IMR-90 (cell line): ENCODE results near the gene IL1RAP. TPM values are rescaled to one million over a fixed set of nuclear protein-coding genes. Genes with fewer than 3 reads are reported as not detected.

Experiments used
- ATAC-seq: fragments of 200-7000 bp; cut with Tn5 transposase; 2 replicates; pipeline ENCODE4 v1.9.1; 2020; ENCODE audit warnings: low read depth, mild to moderate bottlenecking, moderate library complexity
- BruUV-seq: library from RNA; stranded (reverse); fragments of 400-500 nt; replicated peaks from 2 replicates; lab custom pipeline; 2021; lab: Mats Ljungman, UMichigan
- CTCF ChIA-PET: fragments of 300-600 bp; formaldehyde crosslinking; extraction: SDS; loops from one replicate; lab custom pipeline; 2021; ENCODE audit warnings: antibody characterized with exemption; lab: Yijun Ruan, JAX
- POLR2A ChIA-PET: fragments of 300-600 bp; sonication (Branson Sonifier 250); formaldehyde crosslinking; loops from one replicate; lab custom pipeline; 2022; ENCODE audit warnings: antibody characterized with exemption; ENCODE audit not compliant: unreplicated experiment; lab: Charles Lee
- DNase-seq: peaks from one replicate; pipeline ENCODE4 v3.0.0; 2013
- H2AFZ ChIP-seq: replicated peaks from 2 replicates; pipeline ENCODE3; 2013; ENCODE audit warnings: low read length, mild to moderate bottlenecking; ENCODE audit not compliant: poor library complexity
- H2AK5ac ChIP-seq: 2 replicates; pipeline ENCODE4 v1.6.1; 2013; ENCODE audit warnings: low read depth, low read length, inconsistent platforms
- H2AK9ac ChIP-seq: replicated peaks from 2 replicates; pipeline ENCODE3; 2013; ENCODE audit warnings: mild to moderate bottlenecking, low read depth, low read length, moderate library complexity; ENCODE audit not compliant: poor library complexity
- H2BK120ac ChIP-seq: 2 replicates; pipeline ENCODE4 v1.6.1; 2013; ENCODE audit warnings: low read depth, low read length, inconsistent platforms
- H2BK15ac ChIP-seq: 3 replicates; pipeline ENCODE4 v1.6.1; 2013; ENCODE audit warnings: low read depth, low read length, inconsistent platforms
- H2BK20ac ChIP-seq: 2 replicates; pipeline ENCODE4 v1.6.1; 2013; ENCODE audit warnings: low read depth, mild to moderate bottlenecking, inconsistent platforms, low read length, moderate library complexity
- H2BK5ac ChIP-seq: 2 replicates; pipeline ENCODE4 v1.6.1; 2013; ENCODE audit warnings: mild to moderate bottlenecking, low read depth, low read length, inconsistent platforms; ENCODE audit not compliant: poor library complexity, severe bottlenecking
- H3K14ac ChIP-seq: replicated peaks from 2 replicates; pipeline ENCODE4 v1.6.1; 2013; ENCODE audit warnings: low read depth, low read length, inconsistent platforms
- H3K18ac ChIP-seq: 2 replicates; pipeline ENCODE4 v1.6.1; 2013; ENCODE audit warnings: low read depth, low read length, control low read depth
- H3K23ac ChIP-seq: 2 replicates; pipeline ENCODE4 v1.6.1; 2013; ENCODE audit warnings: low read depth, low read length, inconsistent platforms
- H3K27ac ChIP-seq: 2 replicates; pipeline ENCODE4 v1.5.1; 2013; ENCODE audit warnings: mild to moderate bottlenecking, control low read depth, low read length; ENCODE audit not compliant: insufficient read depth
- H3K27me3 ChIP-seq: 2 replicates; pipeline ENCODE4 v1.6.1; 2013; ENCODE audit warnings: low read length; ENCODE audit not compliant: control insufficient read depth, insufficient read depth
- H3K36me3 ChIP-seq: 2 replicates; pipeline ENCODE4 v1.6.1; 2013; ENCODE audit warnings: low read length, mixed read lengths; ENCODE audit not compliant: control insufficient read depth, insufficient read depth
- H3K4ac ChIP-seq: 2 replicates; pipeline ENCODE4 v1.6.1; 2013; ENCODE audit warnings: low read depth, low read length, inconsistent platforms
- H3K4me1 ChIP-seq: 2 replicates; pipeline ENCODE4 v1.6.1; 2013; ENCODE audit warnings: low read length, mixed read lengths; ENCODE audit not compliant: control insufficient read depth, insufficient read depth
- H3K4me2 ChIP-seq: 2 replicates; pipeline ENCODE4 v1.6.1; 2013; ENCODE audit warnings: low read depth, mild to moderate bottlenecking, control low read depth, low read length, moderate library complexity
- H3K4me3 ChIP-seq: 2 replicates; pipeline ENCODE4 v1.5.1; 2013; ENCODE audit warnings: low read depth, mild to moderate bottlenecking, control low read depth, low read length, moderate library complexity; ENCODE audit not compliant: insufficient read depth
- H3K56ac ChIP-seq: 2 replicates; pipeline ENCODE4 v1.6.1; 2013; ENCODE audit warnings: low read length, inconsistent platforms; ENCODE audit not compliant: insufficient read depth; ENCODE audit errors: extremely low read depth
- H3K79me1 ChIP-seq, 2 experiments: 2 replicates each; pipeline ENCODE4 v1.6.1; 2013; ENCODE audit warnings: low read length in 2 of 2, inconsistent platforms in 1 of 2, low read depth in 1 of 2
- H3K9ac ChIP-seq: 2 replicates; pipeline ENCODE4 v1.6.1; 2013; ENCODE audit warnings: low read depth, low read length, control low read depth
- H3K9me1 ChIP-seq: 2 replicates; pipeline ENCODE4 v1.6.1; 2013; ENCODE audit warnings: low read length, inconsistent platforms; ENCODE audit not compliant: insufficient read depth
- H3K9me3 ChIP-seq: 2 replicates; pipeline ENCODE4 v1.6.1; 2013; ENCODE audit warnings: low read length; ENCODE audit not compliant: control insufficient read depth, insufficient read depth
- H4K20me1 ChIP-seq: 2 replicates; pipeline ENCODE4 v1.6.1; 2013; ENCODE audit warnings: low read length, inconsistent platforms; ENCODE audit not compliant: insufficient read depth
- H4K5ac ChIP-seq: 2 replicates; pipeline ENCODE4 v1.6.1; 2013; ENCODE audit warnings: mild to moderate bottlenecking, low read depth, low read length, control low read depth
- H4K8ac ChIP-seq, 2 experiments: 2 replicates each; pipeline ENCODE4 v1.6.1; 2013; ENCODE audit warnings: low read depth in 2 of 2, low read length in 2 of 2, control low read depth in 1 of 2, inconsistent platforms in 1 of 2
- H4K91ac ChIP-seq: 2 replicates; pipeline ENCODE4 v1.6.1; 2013; ENCODE audit warnings: low read depth, low read length, inconsistent platforms; ENCODE audit not compliant: insufficient read depth
- BHLHE40 ChIP-seq: fragments of 150-350 bp; IDR thresholded peaks from 2 replicates; pipeline ENCODE4 v1.6.1; 2016; ENCODE audit warnings: mild to moderate bottlenecking, low read depth, low read length
- CEBPB ChIP-seq: IDR thresholded peaks from 2 replicates; pipeline ENCODE4 v1.6.1; 2012; ENCODE audit warnings: low read depth, low read length, improper control_type of control experiment
- CHD1 ChIP-seq: IDR thresholded peaks from 2 replicates; pipeline ENCODE4 v1.6.1; 2012; ENCODE audit warnings: low read depth, low read length, improper control_type of control experiment
- MAFK ChIP-seq: IDR thresholded peaks from 2 replicates; pipeline ENCODE4 v1.6.1; 2012; ENCODE audit warnings: low read depth, low read length, improper control_type of control experiment
- MAZ ChIP-seq: IDR thresholded peaks from 2 replicates; pipeline ENCODE4 v1.6.1; 2012; ENCODE audit warnings: low read depth, mild to moderate bottlenecking, low read length, improper control_type of control experiment, moderate library complexity, borderline replicate concordance
- MXI1 ChIP-seq: IDR thresholded peaks from 2 replicates; pipeline ENCODE4 v1.6.1; 2012; ENCODE audit warnings: low read depth, mild to moderate bottlenecking, low read length, moderate library complexity, borderline replicate concordance
- NFE2L2 ChIP-seq: fragments of 150-350 bp; IDR thresholded peaks from 2 replicates; pipeline ENCODE4 v1.6.1; 2016; ENCODE audit warnings: low read depth, mild to moderate bottlenecking, low read length
- POLR2A ChIP-seq: IDR thresholded peaks from 2 replicates; pipeline ENCODE4 v1.6.1; 2012; ENCODE audit warnings: mild to moderate bottlenecking, low read depth, low read length
- RAD21 ChIP-seq: IDR thresholded peaks from 2 replicates; pipeline ENCODE4 v1.6.1; 2012; ENCODE audit warnings: low read length, improper control_type of control experiment
- RFX5 ChIP-seq: IDR thresholded peaks from 2 replicates; pipeline ENCODE4 v1.8.0; 2012; ENCODE audit warnings: low read depth, mild to moderate bottlenecking, low read length, moderate library complexity
- SMC3 ChIP-seq: fragments of 150-350 bp; IDR thresholded peaks from 2 replicates; pipeline ENCODE4 v1.6.1; 2016; ENCODE audit warnings: low read depth, mild to moderate bottlenecking, antibody characterized with exemption, low read length, moderate library complexity
- USF2 ChIP-seq: fragments of 150-350 bp; IDR thresholded peaks from 2 replicates; pipeline ENCODE4 v1.6.1; 2017; ENCODE audit warnings: mild to moderate bottlenecking, antibody characterized with exemption, low read length, low read depth
- WGBS, 2 experiments: methylation state at CpG; one replicate each; pipeline versions ENCODE4 v1.1.5 to v1.1.7; 2013; ENCODE audit warnings: missing lambda C conversion rate in 2 of 2; ENCODE audit not compliant: insufficient read length in 1 of 2; ENCODE audit errors: extremely low coverage in 2 of 2; 5-methylcytosine and 5-hydroxymethylcytosine counted together
- dilution Hi-C: fragments of 300-500 bp; cut with HindIII; formaldehyde crosslinking; loops from one replicate; pipeline ENCODE4 v1.14.3; 2018; ENCODE audit warnings: low sequenced_read_pairs; ENCODE audit not compliant: unreplicated experiment
- in situ Hi-C: fragments of 300-500 bp; cut with MboI; formaldehyde crosslinking; loops from 3 replicates; pipeline ENCODE4 v1.14.3; 2019; ENCODE audit warnings: low sequenced_read_pairs, inconsistent platforms, mixed read lengths
- intact Hi-C: fragments of 100-400 bp; cut with micrococcal nuclease; formaldehyde crosslinking; loops from 2 replicates; pipeline ENCODE4 v1.10.0; 2022
- polyA plus RNA-seq, 3 experiments: library from polyadenylated mRNA; depleted of rRNA; stranded (reverse); fragments of >200 nt; gene quantifications; 2 replicates each; pipeline ENCODE4 v1.2.3, GENCODE V29; 2012; ENCODE audit warnings: low replicate concordance in 1 of 3
- total RNA-seq: library from RNA; depleted of rRNA; stranded (reverse); fragments of >200 nt; gene quantifications from 2 replicates; pipeline ENCODE4 v1.2.3, GENCODE V29; 2012

The IL1RAP gene
- total and polyA plus RNA-seq, 2 of the 4 experiments (the other 2 are of a cell fraction) = 8.3 to 11.3 TPM

- no peak overlapping the region for H3K9ac ChIP-seq
- in situ Hi-C loops (loop anchor here (5.0 kb wide), 1 partner anchor 172 kb away; no protein-coding TSS in a partner anchor), intact Hi-C loops (no loop called here), dilution Hi-C loops (no loop called here)
- no TSS peak for BruUV-seq
- H3K23ac ChIP-seq = no peak overlapping the region
- no peak overlapping the region for H3K27ac ChIP-seq
- WGBS, 2 experiments = 100% methylated on average over 1 of the region's 1 CpG; no CpG with 5 or more reads in 1 of the 2 experiments
- CTCF ChIA-PET = no interaction called here
- no peaks in the 10 kb centered on the region for H3K27me3 ChIP-seq
- no peaks in the 10 kb centered on the region for H3K9me3 ChIP-seq
- H3K4me1 ChIP-seq = peaks cover 8% of the 10 kb centered on the region
- no peak overlapping the region for H2BK5ac ChIP-seq
- no peak overlapping the region for H2AK9ac ChIP-seq
- no peak overlapping the region for H4K8ac ChIP-seq
- no peak overlapping the region for H3K14ac ChIP-seq
- no peak for ATAC-seq
- no peak overlapping the region for H2BK20ac ChIP-seq
- H3K18ac ChIP-seq = no peak overlapping the region
- no peak overlapping the region for H3K4me3 ChIP-seq
- H3K36me3 ChIP-seq = no peaks in the 10 kb centered on the region
- POLR2A ChIA-PET = no interaction called here
- DNase-seq = no peak
- no peak overlapping the region for H2AFZ ChIP-seq
- no peak overlapping the region for H2BK15ac ChIP-seq
- H2AK5ac ChIP-seq = no peak overlapping the region
- no peak overlapping the region for H4K5ac ChIP-seq
- H3K56ac ChIP-seq = no peak overlapping the region
- H4K20me1 ChIP-seq = no peaks in the 10 kb centered on the region
- H4K91ac ChIP-seq = no peak overlapping the region
- H3K9me1 ChIP-seq = no peaks in the 10 kb centered on the region
- H3K4ac ChIP-seq = no peak overlapping the region
- no peak overlapping the region for H3K4me2 ChIP-seq
- H2BK120ac ChIP-seq = no peak overlapping the region
- peaks cover 15 to 16% of the 10 kb centered on the region in 2 experiments for H3K79me1 ChIP-seq
- TF ChIP-seq USF2 = no peak
- TF ChIP-seq MAFK = no peak
- no peak for TF ChIP-seq BHLHE40
- TF ChIP-seq CHD1 = no peak
- no peak for TF ChIP-seq NFE2L2
- no peak for TF ChIP-seq RAD21
- no peak for TF ChIP-seq POLR2A
- no peak for TF ChIP-seq RFX5
- no peak for TF ChIP-seq SMC3
- no peak for TF ChIP-seq CEBPB
- no peak for TF ChIP-seq MAZ
- no peak for TF ChIP-seq MXI1
Measured at GRCh38 chr3:190524942-190525341, 11.1 kb downstream of the IL1RAP start.
